Endothelial cell of umbilical vein (primary cell): Measurements from ENCODE around the gene PPP4R1. TPM values are rescaled to one million over a fixed set of nuclear protein-coding genes. Genes with fewer than 3 reads are reported as not detected.

Experiments used
- BruUV-seq: library from RNA; stranded (reverse); fragments of 400-500 nt; replicated peaks from 2 replicates; lab custom pipeline; 2021; lab: Mats Ljungman, UMichigan
- CTCF ChIA-PET: fragments of 300-600, 350-600 bp; sonication (Branson Sonifier 250); formaldehyde crosslinking; loops from one replicate; lab custom pipeline; 2021; ENCODE audit warnings: antibody characterized with exemption, inconsistent platforms; lab: Charles Lee
- POLR2A ChIA-PET: fragments of 300-600, 350-600 bp; sonication (Branson Sonifier 250); formaldehyde crosslinking; loops from one replicate; lab custom pipeline; 2021; ENCODE audit warnings: antibody characterized with exemption, inconsistent platforms; lab: Charles Lee
- DNase-seq: peaks from one replicate; pipeline ENCODE4 v3.0.0-alpha.2; 2011; ENCODE audit warnings: low read depth, low spot score
- FAIRE-seq: peaks from 2 replicates; lab custom pipeline; 2011; peaks lifted over from hg19 to GRCh38; lab: Jason Lieb, UNC
- H2AFZ ChIP-seq: 2 replicates; pipeline ENCODE4 v1.6.0; 2012; ENCODE audit warnings: low read depth, low read length, control low read depth, inconsistent platforms
- H3K27ac ChIP-seq: 2 replicates; pipeline ENCODE4 v1.5.1; 2011; ENCODE audit warnings: low read depth, mild to moderate bottlenecking, control low read depth, low read length, moderate library complexity; ENCODE audit not compliant: insufficient read depth
- H3K27me3 ChIP-seq, 2 experiments: 2 replicates each; pipeline versions ENCODE4 v1.6.0 to v1.6.1; 2011; ENCODE audit warnings: low read length in 2 of 2, mixed read lengths in 1 of 2; ENCODE audit not compliant: control insufficient read depth in 2 of 2, insufficient read depth in 2 of 2
- H3K36me3 ChIP-seq, 2 experiments: 2 replicates in 1 of 2; 3 replicates in 1 of 2; pipeline ENCODE4 v1.5.1; 2011; ENCODE audit warnings: low read length in 2 of 2, mild to moderate bottlenecking in 1 of 2, moderate library complexity in 1 of 2; ENCODE audit not compliant: control insufficient read depth in 2 of 2, insufficient read depth in 2 of 2; ENCODE audit errors: extremely low read depth in 1 of 2
- H3K4me1 ChIP-seq: 3 replicates; pipeline ENCODE4 v1.5.1; 2011; ENCODE audit warnings: mild to moderate bottlenecking, low read length; ENCODE audit not compliant: control insufficient read depth, insufficient read depth; ENCODE audit errors: extremely low read depth
- H3K4me2 ChIP-seq: 2 replicates; pipeline ENCODE4 v1.6.1; 2011; ENCODE audit warnings: low read length, control low read depth, mixed read lengths; ENCODE audit not compliant: insufficient read depth
- H3K4me3 ChIP-seq, 3 experiments: fragments of 200-600 bp in 1 of 3; sonication (generic), shearing (Covaris generic) in 1 of 3; replicated peaks in 1 of 3; 2 replicates each; pipeline ENCODE4 v1.5.1; 2011 to 2016; ENCODE audit warnings: control low read depth in 3 of 3, low read length in 3 of 3, mild to moderate bottlenecking in 2 of 3, inconsistent platforms in 1 of 3, low read depth in 1 of 3, moderate library complexity in 1 of 3; ENCODE audit not compliant: insufficient read depth in 1 of 3
- H3K79me2 ChIP-seq: 2 replicates; pipeline ENCODE4 v1.6.0; 2012; ENCODE audit warnings: low read length, inconsistent platforms; ENCODE audit not compliant: control insufficient read depth, insufficient read depth
- H3K9ac ChIP-seq: replicated peaks from 2 replicates; pipeline ENCODE3; 2011; ENCODE audit warnings: low read length, control low read depth; ENCODE audit not compliant: insufficient read depth; ENCODE audit errors: extremely low read depth
- H3K9me1 ChIP-seq: replicated peaks from 3 replicates; pipeline ENCODE4 v1.6.0; 2011; ENCODE audit warnings: mild to moderate bottlenecking, low read length; ENCODE audit not compliant: control insufficient read depth, insufficient read depth; ENCODE audit errors: extremely low read depth
- H3K9me3 ChIP-seq: replicated peaks from 2 replicates; pipeline ENCODE4 v1.5.1; 2012; ENCODE audit warnings: low read length, inconsistent platforms; ENCODE audit not compliant: control insufficient read depth, insufficient read depth
- H4K20me1 ChIP-seq: replicated peaks from 2 replicates; pipeline ENCODE3; 2011; ENCODE audit warnings: mild to moderate bottlenecking, low read length; ENCODE audit not compliant: control insufficient read depth, insufficient read depth; ENCODE audit errors: extremely low read depth
- EZH2 ChIP-seq: IDR thresholded peaks from 2 replicates; pipeline ENCODE4 v1.6.1; 2012; ENCODE audit warnings: borderline replicate concordance, low read depth, mild to moderate bottlenecking, moderate library complexity, low read length, inconsistent platforms; ENCODE audit not compliant: severe bottlenecking
- MAX ChIP-seq: IDR thresholded peaks from 2 replicates; pipeline ENCODE4 v1.6.1; 2011; ENCODE audit not compliant: insufficient read depth, insufficient read length
- POLR2A ChIP-seq: IDR thresholded peaks from 2 replicates; pipeline ENCODE4 v1.6.1; 2012; ENCODE audit warnings: low read depth, mild to moderate bottlenecking, control low read depth, low read length
- POLR2AphosphoS5 ChIP-seq: IDR thresholded peaks from 2 replicates; pipeline ENCODE4 v1.6.1; 2012; ENCODE audit warnings: low read depth, mild to moderate bottlenecking, control low read depth, low read length, moderate library complexity; ENCODE audit not compliant: insufficient read depth
- dilution Hi-C: fragments of 300-500 bp; cut with MboI; formaldehyde crosslinking; loops from one replicate; pipeline ENCODE4 v1.15.0; 2019; ENCODE audit warnings: low sequenced_read_pairs; ENCODE audit not compliant: extremely low pct_ligation_motif_present
- intact Hi-C: fragments of 100-400 bp; cut with micrococcal nuclease; formaldehyde crosslinking; loops from one replicate; pipeline ENCODE4 v1.10.0; 2022
- polyA plus RNA-seq, 4 experiments: library from polyadenylated mRNA; depleted of rRNA in 3 of 4; stranded (reverse) in 3 of 4; unstranded in 1 of 4; fragments of >200 nt; gene quantifications; 2 replicates each; pipeline versions ENCODE4 v1.2.1 to v1.2.3, GENCODE V29; 2011 to 2012; ENCODE audit warnings: missing spikeins in 1 of 4
- total RNA-seq: library from RNA; stranded (reverse); gene quantifications from 2 replicates; pipeline ENCODE4 v1.2.3, GENCODE V29; 2021

PPP4R1 gene
- total and polyA plus RNA-seq, 2 donors (not counting 3 experiments of a cell fraction or from before 2014, with no cell fraction given): 138 to 152 TPM

GRCh38 chr18:9653390-9653789 is 39.0 kb upstream of the PPP4R1 start:
- CTCF ChIA-PET: interaction anchor here (1.0 to 2.5 kb wide), 4 partner anchors 8 to 41 kb away, joined by 3 to 10 read pairs (median 6); no protein-coding TSS in a partner anchor
- H3K9ac ChIP-seq: no peak overlapping the region
- BruUV-seq: no TSS peak
- dilution Hi-C loops (no loop called here), intact Hi-C loops (no loop called here)
- H4K20me1 ChIP-seq: no peaks in the 10 kb centered on the region
- no peaks in the 10 kb centered on the region for H3K36me3 ChIP-seq
- no peak for FAIRE-seq
- H3K27me3 ChIP-seq: no peaks in the 10 kb centered on the region
- TF ChIP-seq POLR2AphosphoS5: peak; percentile 21
- no peak for TF ChIP-seq EZH2
- TF ChIP-seq MAX: no peak
- no peaks in the 10 kb centered on the region for H3K9me3 ChIP-seq
- no peak overlapping the region for H3K27ac ChIP-seq
- H3K4me1 ChIP-seq: peaks cover 4% of the 10 kb centered on the region
- no peaks in the 10 kb centered on the region for H3K9me1 ChIP-seq
- DNase-seq: peak; percentile 70
- POLR2A ChIA-PET: no interaction called here
- no peak overlapping the region for H3K4me3 ChIP-seq
- H3K79me2 ChIP-seq: no peaks in the 10 kb centered on the region
- H2AFZ ChIP-seq: peak overlapping the region; percentile 43
- no peak overlapping the region for H3K4me2 ChIP-seq

- Histone ChIP-seq H3K27me3 (no peaks in the 10 kb centered on the region), H3K9me1 (no peaks in the 10 kb centered on the region), H3K4me2 (no peak overlapping the region), H3K79me2 (no peaks in the 10 kb centered on the region), H3K4me1 (peaks cover 11% of the 10 kb centered on the region), H3K36me3 (no peaks in the 10 kb centered on the region), H3K27ac (no peak overlapping the region), H3K9ac (no peak overlapping the region), H3K4me3 (no peak overlapping the region), H2AFZ (no peak overlapping the region), H4K20me1 (no peaks in the 10 kb centered on the region), H3K9me3 (no peaks in the 10 kb centered on the region)
- intact Hi-C loops (no loop called here), dilution Hi-C loops (no loop called here)
- TF ChIP-seq POLR2A: no peak
- DNase-seq (no peak), FAIRE-seq (no peak)
- POLR2A ChIA-PET: no interaction called here
- CTCF ChIA-PET: interaction anchor here (0.6 to 0.7 kb wide), 2 partner anchors 11 to 37 kb away, joined by 3 read pairs; no protein-coding TSS in a partner anchor
- no TSS peak for BruUV-seq
Observed at GRCh38 chr18:9649164-9649540, 34.8 kb upstream of the PPP4R1 start.
